ELR (cell line): ENCODE measurements around the gene PCNT.
A peak's percentile ranks its signal among the peaks of the same experiment; 100 is the strongest.

Source experiments
- DNase-seq: peaks from one replicate; pipeline ENCODE4 v3.0.0-alpha.2; 2015; ENCODE audit warnings: low read depth

PCNT gene

GRCh38 chr21:46323710-46324389, at the start of gene PCNT, which contains the start of gene C21orf58:
TSS of gene PCNT (plus strand) at chr21:46324156. CDS start at chr21:46324229, 73 bp downstream.
TSS of gene C21orf58 (minus strand) at chr21:46323870. CDS start at chr21:46322738, 1,132 bp downstream.
- DNase-seq: peak; percentile 96

- DNase-seq: no peak
These were observed 49.1 kb upstream of the PCNT start for GRCh38 chr21:46274797-46275390.

GRCh38 chr21:46284077-46284644, 39.8 kb upstream of the PCNT start:
- DNase-seq: no peak

GRCh38 chr21:46284733-46285132, 39.2 kb upstream of the PCNT start:
- DNase-seq: no peak

- no peak for DNase-seq
These were observed 38.7 kb upstream of the PCNT start, which contains the start of gene MCM3AP for GRCh38 chr21:46285206-46285661. TSS of gene MCM3AP (minus strand) at chr21:46285611. CDS start at chr21:46285286, 325 bp downstream.

- peak; percentile 93 for DNase-seq
These were observed 38.0 kb upstream of the PCNT start, which contains the start of gene YBEY for GRCh38 chr21:46285761-46286647. TSS of gene YBEY (plus strand) at chr21:46286342. CDS start at chr21:46286914, 572 bp downstream.

- DNase-seq: no peak
These were observed 37.3 kb upstream of the PCNT start for GRCh38 chr21:46286648-46287002.

GRCh38 chr21:46287541-46287940, 36.4 kb upstream of the PCNT start:
- DNase-seq: no peak

GRCh38 chr21:46289655-46290179, 34.2 kb upstream of the PCNT start:
- no peak for DNase-seq

- no peak for DNase-seq
These were observed 32.4 kb upstream of the PCNT start for GRCh38 chr21:46291561-46291960.

- DNase-seq: peak; percentile 48
These were observed 29.2 kb upstream of the PCNT start for GRCh38 chr21:46294647-46295176.

- DNase-seq: peak; percentile 26
These were observed 28.7 kb upstream of the PCNT start for GRCh38 chr21:46295177-46295770.

GRCh38 chr21:46295996-46296752, 27.8 kb upstream of the PCNT start:
- DNase-seq: peak; percentile 20

GRCh38 chr21:46297338-46298271, 26.4 kb upstream of the PCNT start:
- DNase-seq: no peak

- DNase-seq: no peak
These were observed 24.8 kb upstream of the PCNT start for GRCh38 chr21:46299167-46299566.

- no peak for DNase-seq
These were observed 22.2 kb upstream of the PCNT start for GRCh38 chr21:46301759-46302158.

GRCh38 chr21:46304437-46304836, 19.5 kb upstream of the PCNT start:
- no peak for DNase-seq

- no peak for DNase-seq
These were observed 19.0 kb upstream of the PCNT start for GRCh38 chr21:46304955-46305354.

GRCh38 chr21:46307625-46308024, 16.3 kb upstream of the PCNT start:
- peak; percentile 84 for DNase-seq
